ENCODE measurements around the gene EPHA3. TPM values are rescaled to one million over a fixed set of nuclear protein-coding genes. Genes with fewer than 3 reads are reported as not detected.
A peak's percentile ranks its signal among the peaks of the same experiment; 100 is the strongest.

Gene EPHA3
- total and polyA plus RNA-seq, 2 donors (not counting 1 experiment from before 2014, with no cell fraction given) = 0.23 to 0.99 TPM

DNA sequence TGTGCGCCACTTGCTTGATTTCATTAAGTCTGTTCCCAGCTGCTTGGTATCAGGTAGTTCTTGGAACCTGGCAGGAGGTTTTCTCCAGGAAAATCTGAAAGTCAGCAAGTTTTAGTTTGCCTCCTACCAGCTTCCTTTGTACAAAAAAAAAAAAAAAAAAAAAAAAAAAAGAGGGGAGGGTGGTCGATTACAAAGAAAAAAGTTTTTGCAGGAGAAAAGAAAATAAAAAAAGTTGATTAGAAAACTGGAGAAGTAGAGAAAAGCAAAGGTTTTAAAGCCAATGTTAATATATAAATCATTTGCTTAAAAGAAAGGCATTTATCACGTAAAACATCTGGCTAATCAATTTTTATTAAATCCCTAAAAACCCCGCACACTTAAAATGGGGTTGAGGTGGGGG is 5.9 kb downstream of the EPHA3 start:
- DNase-seq (ENCODE audit: low read depth in 2 of 2) = no peak
- Histone ChIP-seq H3K9ac (ENCODE audit: insufficient read depth, low read length) (no peak overlapping the region), H3K36me3 (ENCODE audit: control insufficient read depth, insufficient read depth, low read length) (no peaks in the 10 kb centered on the region), H2AFZ (ENCODE audit: low read length) (no peak overlapping the region), H3K4me2 (ENCODE audit: extremely low read depth, insufficient read depth, low read length) (no peak overlapping the region), H3K9me3 (ENCODE audit: control insufficient read depth, insufficient read depth, low read depth, low read length) (no peaks in the 10 kb centered on the region), H3K4me3 (replicated peaks in 1 of 4; ENCODE audit: control extremely low read depth in 1 of 4, insufficient read depth in 1 of 4, low read depth in 3 of 4, low read length in 4 of 4) (no peak overlapping the region), H3K27ac (ENCODE audit: insufficient read depth, low read length) (no peak overlapping the region), H3K4me1 (ENCODE audit: control insufficient read depth, extremely low read depth, insufficient read depth, low read length) (peaks cover 2% of the 10 kb centered on the region), H4K20me1 (ENCODE audit: control insufficient read depth, extremely low read depth, insufficient read depth, low read length) (no peaks in the 10 kb centered on the region), H3K27me3 (ENCODE audit: control insufficient read depth, insufficient read depth, low read length) (no peaks in the 10 kb centered on the region), H3K79me2 (ENCODE audit: control insufficient read depth, insufficient read depth, low read length) (no peaks in the 10 kb centered on the region)
- TF ChIP-seq, protein P1, sequence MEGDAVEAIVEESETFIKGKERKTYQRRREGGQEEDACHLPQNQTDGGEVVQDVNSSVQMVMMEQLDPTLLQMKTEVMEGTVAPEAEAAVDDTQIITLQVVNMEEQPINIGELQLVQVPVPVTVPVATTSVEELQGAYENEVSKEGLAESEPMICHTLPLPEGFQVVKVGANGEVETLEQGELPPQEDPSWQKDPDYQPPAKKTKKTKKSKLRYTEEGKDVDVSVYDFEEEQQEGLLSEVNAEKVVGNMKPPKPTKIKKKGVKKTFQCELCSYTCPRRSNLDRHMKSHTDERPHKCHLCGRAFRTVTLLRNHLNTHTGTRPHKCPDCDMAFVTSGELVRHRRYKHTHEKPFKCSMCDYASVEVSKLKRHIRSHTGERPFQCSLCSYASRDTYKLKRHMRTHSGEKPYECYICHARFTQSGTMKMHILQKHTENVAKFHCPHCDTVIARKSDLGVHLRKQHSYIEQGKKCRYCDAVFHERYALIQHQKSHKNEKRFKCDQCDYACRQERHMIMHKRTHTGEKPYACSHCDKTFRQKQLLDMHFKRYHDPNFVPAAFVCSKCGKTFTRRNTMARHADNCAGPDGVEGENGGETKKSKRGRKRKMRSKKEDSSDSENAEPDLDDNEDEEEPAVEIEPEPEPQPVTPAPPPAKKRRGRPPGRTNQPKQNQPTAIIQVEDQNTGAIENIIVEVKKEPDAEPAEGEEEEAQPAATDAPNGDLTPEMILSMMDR (conservative IDR thresholded peaks at IDR 0.05 in 1 of 2, IDR thresholded peaks at IDR 0.05 in 1 of 2; ENCODE audit: low read depth in 1 of 2, low read length in 2 of 2) = no peak
- no peak for TF ChIP-seq EZH2 (IDR thresholded peaks at IDR 0.05; ENCODE audit: low read length, missing control alignments)

DNA sequence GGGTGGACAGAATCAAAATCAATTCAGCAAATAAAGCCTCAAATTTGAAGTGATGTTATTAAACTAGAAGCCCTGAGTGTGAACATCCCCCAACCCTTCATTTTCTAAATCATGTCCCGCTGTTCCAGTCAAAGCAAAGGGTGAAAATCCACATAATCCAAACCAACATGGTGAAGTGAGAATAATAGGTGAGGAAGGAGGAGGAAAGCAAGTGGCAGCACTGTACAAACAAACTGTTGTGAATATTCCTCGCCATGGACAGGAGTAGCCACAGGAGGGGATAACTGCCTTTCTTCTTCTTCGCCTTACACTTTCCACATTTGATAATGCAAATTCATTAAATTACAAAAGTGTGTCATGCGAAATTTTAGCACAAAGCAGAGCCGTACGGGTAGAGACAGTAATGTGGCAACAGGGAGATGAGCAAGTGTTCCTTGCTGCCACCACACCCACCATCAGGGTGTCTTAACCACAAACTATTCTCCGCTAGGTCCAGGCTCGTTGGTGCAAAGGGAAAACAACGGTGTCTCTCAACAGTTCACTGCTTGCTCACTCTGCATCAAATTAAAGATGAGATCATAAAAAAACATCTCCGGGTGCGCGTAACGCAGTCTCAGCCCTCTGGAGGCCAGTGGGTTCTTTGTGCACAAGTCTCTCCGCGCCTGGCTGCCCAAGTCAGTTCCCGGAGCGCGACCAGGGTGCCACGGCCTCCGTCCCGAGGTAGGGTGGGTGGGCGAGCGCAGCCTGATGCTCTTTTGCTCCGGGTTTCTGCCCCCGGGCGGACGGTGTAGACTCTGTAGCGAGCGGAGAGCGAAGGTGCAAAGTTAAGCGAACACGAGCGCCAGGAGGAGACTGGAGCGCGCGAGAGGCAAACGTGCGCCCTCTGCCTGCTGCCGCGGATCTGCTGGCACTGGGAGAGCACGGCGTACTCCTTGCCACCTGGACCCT is 6.7 kb downstream of the EPHA3 start:
- peak overlapping the region; percentile 93 for H3K4me2 ChIP-seq (ENCODE audit: extremely low read depth, insufficient read depth, low read length)
- H3K27me3 ChIP-seq (ENCODE audit: control insufficient read depth, insufficient read depth, low read length) = no peaks in the 10 kb centered on the region
- no peak overlapping the region for H3K27ac ChIP-seq (ENCODE audit: insufficient read depth, low read length)
- H3K9ac ChIP-seq (ENCODE audit: insufficient read depth, low read length) = peak overlapping the region; percentile 42
- H3K4me3 ChIP-seq (replicated peaks in 1 of 4; ENCODE audit: control extremely low read depth in 1 of 4, insufficient read depth in 1 of 4, low read depth in 3 of 4, low read length in 4 of 4) = peak overlapping the region; percentile 50 to 63 (median 56)
- TF ChIP-seq, protein P1 (conservative IDR thresholded peaks at IDR 0.05 in 1 of 2, IDR thresholded peaks at IDR 0.05 in 1 of 2; ENCODE audit: low read depth in 1 of 2, low read length in 2 of 2) = peak; percentile 50 to 78
- TF ChIP-seq EZH2 (IDR thresholded peaks at IDR 0.05; ENCODE audit: low read length, missing control alignments) = no peak
- H4K20me1 ChIP-seq (ENCODE audit: control insufficient read depth, extremely low read depth, insufficient read depth, low read length) = no peaks in the 10 kb centered on the region
- no peaks in the 10 kb centered on the region for H3K9me3 ChIP-seq (ENCODE audit: control insufficient read depth, insufficient read depth, low read depth, low read length)
- peak; percentile 70 for DNase-seq (ENCODE audit: low read depth in 2 of 2)
- peak overlapping the region; percentile 89 for H2AFZ ChIP-seq (ENCODE audit: low read length)
- no peaks in the 10 kb centered on the region for H3K79me2 ChIP-seq (ENCODE audit: control insufficient read depth, insufficient read depth, low read length)
- H3K36me3 ChIP-seq (ENCODE audit: control insufficient read depth, insufficient read depth, low read length) = no peaks in the 10 kb centered on the region
- peaks cover 2% of the 10 kb centered on the region for H3K4me1 ChIP-seq (ENCODE audit: control insufficient read depth, extremely low read depth, insufficient read depth, low read length)

DNA sequence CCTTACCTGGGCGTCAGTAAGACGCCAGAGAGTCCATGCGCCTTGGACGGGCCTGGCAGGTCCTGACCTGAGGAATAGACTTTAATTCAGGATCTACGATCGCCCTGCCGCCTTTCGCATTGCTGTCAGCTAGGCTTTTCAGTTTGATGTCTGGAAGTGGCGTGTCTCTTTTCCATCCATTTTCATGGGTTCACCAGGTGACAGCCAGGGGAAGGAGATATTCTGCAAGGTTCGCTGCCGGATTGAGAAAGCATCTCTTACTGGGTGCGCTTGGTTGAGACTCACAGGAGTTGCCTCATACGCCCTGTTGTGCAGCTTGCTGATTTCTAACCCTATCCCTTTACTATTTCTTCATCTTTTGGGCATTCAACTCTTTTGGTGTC is 7.4 kb downstream of the EPHA3 start:
- TF ChIP-seq, protein P1 (conservative IDR thresholded peaks at IDR 0.05 in 1 of 2, IDR thresholded peaks at IDR 0.05 in 1 of 2; ENCODE audit: low read depth in 1 of 2, low read length in 2 of 2) = no peak
- TF ChIP-seq EZH2 (IDR thresholded peaks at IDR 0.05; ENCODE audit: low read length, missing control alignments) = no peak
- Histone ChIP-seq H3K36me3 (ENCODE audit: control insufficient read depth, insufficient read depth, low read length) (no peaks in the 10 kb centered on the region), H2AFZ (ENCODE audit: low read length) (peak overlapping the region; percentile 89), H3K79me2 (ENCODE audit: control insufficient read depth, insufficient read depth, low read length) (no peaks in the 10 kb centered on the region), H3K27ac (ENCODE audit: insufficient read depth, low read length) (no peak overlapping the region), H3K9ac (ENCODE audit: insufficient read depth, low read length) (peak overlapping the region; percentile 42), H3K4me1 (ENCODE audit: control insufficient read depth, extremely low read depth, insufficient read depth, low read length) (peaks cover 2% of the 10 kb centered on the region), H3K4me3 (replicated peaks in 1 of 4; ENCODE audit: control extremely low read depth in 1 of 4, insufficient read depth in 1 of 4, low read depth in 3 of 4, low read length in 4 of 4) (peak overlapping the region in 3 of 4 experiments; percentile 50 to 63 (median 62)), H3K4me2 (ENCODE audit: extremely low read depth, insufficient read depth, low read length) (peak overlapping the region; percentile 93), H4K20me1 (ENCODE audit: control insufficient read depth, extremely low read depth, insufficient read depth, low read length) (no peaks in the 10 kb centered on the region), H3K27me3 (ENCODE audit: control insufficient read depth, insufficient read depth, low read length) (no peaks in the 10 kb centered on the region), H3K9me3 (ENCODE audit: control insufficient read depth, insufficient read depth, low read depth, low read length) (no peaks in the 10 kb centered on the region)
- no peak for DNase-seq (ENCODE audit: low read depth in 2 of 2)

Measured in fibroblast of lung (primary cell).